Upper lobe of left lung (tissue), 4 donors: Measurements from ENCODE around the gene MICAL2.

Source experiments
- CTCF ChIP-seq, 6 experiments: fragments of 450-650 bp in 4 of 6; fragments of 200-600 bp in 2 of 6; sonication (generic) in 2 of 6; IDR thresholded peaks; one replicate each; pipeline ENCODE4 v1.5.1; 2016 to 2019; ENCODE audit warnings: antibody characterized with exemption in 6 of 6
- POLR2A ChIP-seq, 4 donors: fragments of 450-650 bp; IDR thresholded peaks; one replicate each; pipeline ENCODE4 v1.5.1; 2016 to 2017; ENCODE audit warnings: antibody characterized with exemption in 4 of 4, mild to moderate bottlenecking in 2 of 4

- TF ChIP-seq POLR2A (IDR thresholded peaks at IDR 0.05), result no peak
- TF ChIP-seq CTCF (IDR thresholded peaks at IDR 0.05), result no peak
Measured at GRCh38 chr11:12133547-12134235, 23.3 kb downstream of the MICAL2 start.
